Astrocyte (in vitro differentiated cells and primary cell): Measurements from ENCODE around the gene GADD45GIP1. TPM values are rescaled to one million over a fixed set of nuclear protein-coding genes. Genes with fewer than 3 reads are reported as not detected.

Experiments used
- DNase-seq: peaks from one replicate; pipeline ENCODE4 v3.0.0-alpha.2; 2010; ENCODE audit warnings: low read depth
- FAIRE-seq: peaks from 2 replicates; lab custom pipeline; 2011; peaks lifted over from hg19 to GRCh38; lab: Jason Lieb, UNC
- H2AFZ ChIP-seq: 2 replicates; pipeline ENCODE4 v1.6.0; 2012; ENCODE audit warnings: low read depth, low read length, inconsistent platforms
- H3K27ac ChIP-seq: 2 replicates; pipeline ENCODE4 v1.5.1; 2011; ENCODE audit warnings: low read depth, low read length, inconsistent platforms
- H3K27me3 ChIP-seq: 2 replicates; pipeline ENCODE4 v1.6.0; 2011; ENCODE audit warnings: low read length, inconsistent platforms; ENCODE audit not compliant: insufficient read depth
- H3K36me3 ChIP-seq: 2 replicates; pipeline ENCODE4 v1.5.1; 2011; ENCODE audit warnings: low read length, inconsistent platforms; ENCODE audit not compliant: insufficient read depth
- H3K4me1 ChIP-seq: 2 replicates; pipeline ENCODE4 v1.5.1; 2011; ENCODE audit warnings: low read length, inconsistent platforms; ENCODE audit not compliant: insufficient read depth
- H3K4me2 ChIP-seq: 2 replicates; pipeline ENCODE4 v1.6.0; 2012; ENCODE audit warnings: low read length, inconsistent platforms
- H3K4me3 ChIP-seq: 2 replicates; pipeline ENCODE4 v1.5.1; 2011; ENCODE audit warnings: low read depth, mild to moderate bottlenecking, low read length, inconsistent platforms; ENCODE audit not compliant: insufficient read depth
- H3K79me2 ChIP-seq: 2 replicates; pipeline ENCODE4 v1.6.0; 2012; ENCODE audit warnings: mild to moderate bottlenecking, low read length, inconsistent platforms; ENCODE audit not compliant: insufficient read depth
- H3K9ac ChIP-seq: 2 replicates; pipeline ENCODE4 v1.6.0; 2012; ENCODE audit warnings: mild to moderate bottlenecking, low read length, inconsistent platforms
- H3K9me3 ChIP-seq: 2 replicates; pipeline ENCODE4 v1.5.1; 2012; ENCODE audit warnings: low read depth, mild to moderate bottlenecking, low read length, inconsistent platforms; ENCODE audit not compliant: insufficient read depth
- H4K20me1 ChIP-seq: 2 replicates; pipeline ENCODE4 v1.6.0; 2012; ENCODE audit warnings: low read length, inconsistent platforms; ENCODE audit not compliant: insufficient read depth
- H3K27ac Mint-ChIP-seq: one replicate; pipeline ENCODE4 v1.8.0; 2021; ENCODE audit warnings: mild to moderate bottlenecking, mixed read lengths; ENCODE audit not compliant: unreplicated experiment
- H3K27me3 Mint-ChIP-seq: one replicate; pipeline ENCODE4 v1.8.0; 2021; ENCODE audit warnings: low read depth, mixed read lengths; ENCODE audit not compliant: unreplicated experiment
- H3K36me3 Mint-ChIP-seq: one replicate; pipeline ENCODE4 v1.8.0; 2021; ENCODE audit warnings: low read depth, mixed read lengths; ENCODE audit not compliant: unreplicated experiment
- H3K4me1 Mint-ChIP-seq: one replicate; pipeline ENCODE4 v1.8.0; 2021; ENCODE audit warnings: low read depth, mixed read lengths; ENCODE audit not compliant: unreplicated experiment
- H3K4me3 Mint-ChIP-seq: one replicate; pipeline ENCODE4 v1.8.0; 2021; ENCODE audit warnings: mild to moderate bottlenecking, moderate library complexity, mixed read lengths; ENCODE audit not compliant: unreplicated experiment
- H3K9me3 Mint-ChIP-seq: one replicate; pipeline ENCODE4 v1.8.0; 2021; ENCODE audit warnings: mild to moderate bottlenecking, mixed read lengths; ENCODE audit not compliant: unreplicated experiment
- EZH2 ChIP-seq: IDR thresholded peaks from 2 replicates; pipeline ENCODE4 v1.6.1; 2012; ENCODE audit warnings: mild to moderate bottlenecking, low read length, inconsistent platforms; ENCODE audit not compliant: insufficient read depth
- total RNA-seq: library from RNA; stranded (reverse); gene quantifications from 2 replicates; pipeline ENCODE4 v1.2.1, GENCODE V29; 2021
- TF ChIP-seq, protein P1 (sequence below): IDR thresholded peaks from 2 replicates; pipeline ENCODE4 v1.5.1; 2011; ENCODE audit warnings: low read depth, mild to moderate bottlenecking, inconsistent platforms, low read length, moderate library complexity; ENCODE audit not compliant: insufficient read depth

The GADD45GIP1 gene
- total RNA-seq, 1 donor from 2014 or later = 35.5 TPM

- TF ChIP-seq EZH2 = no peak
- TF ChIP-seq, protein P1, sequence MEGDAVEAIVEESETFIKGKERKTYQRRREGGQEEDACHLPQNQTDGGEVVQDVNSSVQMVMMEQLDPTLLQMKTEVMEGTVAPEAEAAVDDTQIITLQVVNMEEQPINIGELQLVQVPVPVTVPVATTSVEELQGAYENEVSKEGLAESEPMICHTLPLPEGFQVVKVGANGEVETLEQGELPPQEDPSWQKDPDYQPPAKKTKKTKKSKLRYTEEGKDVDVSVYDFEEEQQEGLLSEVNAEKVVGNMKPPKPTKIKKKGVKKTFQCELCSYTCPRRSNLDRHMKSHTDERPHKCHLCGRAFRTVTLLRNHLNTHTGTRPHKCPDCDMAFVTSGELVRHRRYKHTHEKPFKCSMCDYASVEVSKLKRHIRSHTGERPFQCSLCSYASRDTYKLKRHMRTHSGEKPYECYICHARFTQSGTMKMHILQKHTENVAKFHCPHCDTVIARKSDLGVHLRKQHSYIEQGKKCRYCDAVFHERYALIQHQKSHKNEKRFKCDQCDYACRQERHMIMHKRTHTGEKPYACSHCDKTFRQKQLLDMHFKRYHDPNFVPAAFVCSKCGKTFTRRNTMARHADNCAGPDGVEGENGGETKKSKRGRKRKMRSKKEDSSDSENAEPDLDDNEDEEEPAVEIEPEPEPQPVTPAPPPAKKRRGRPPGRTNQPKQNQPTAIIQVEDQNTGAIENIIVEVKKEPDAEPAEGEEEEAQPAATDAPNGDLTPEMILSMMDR = no peak
- Histone ChIP-seq H3K9me3 (no peaks in the 10 kb centered on the region), H3K79me2 (peaks cover 60% of the 10 kb centered on the region), H3K4me2 (peak overlapping the region; percentile 86), H4K20me1 (peaks cover 43% of the 10 kb centered on the region), H3K27me3 (no peaks in the 10 kb centered on the region), H3K4me3 (peak overlapping the region; percentile 72), H3K27ac (peak overlapping the region; percentile 63), H3K36me3 (peaks cover 5% of the 10 kb centered on the region), H3K4me1 (peaks cover 24% of the 10 kb centered on the region), H2AFZ (peak overlapping the region; percentile 75), H3K9ac (peak overlapping the region; percentile 87)
- Mint-ChIP-seq H3K27me3 (peaks cover 77% of the 10 kb centered on the region), H3K9me3 (peaks cover 6% of the 10 kb centered on the region), H3K4me3 (peak overlapping the region; percentile 73), H3K27ac (no peak overlapping the region), H3K4me1 (no peaks in the 10 kb centered on the region), H3K36me3 (peaks cover 11% of the 10 kb centered on the region)
- no peak for DNase-seq
- FAIRE-seq = no peak
These were observed 39.5 kb upstream of the GADD45GIP1 start for GRCh38 chr19:12996406-12997094.

DNA sequence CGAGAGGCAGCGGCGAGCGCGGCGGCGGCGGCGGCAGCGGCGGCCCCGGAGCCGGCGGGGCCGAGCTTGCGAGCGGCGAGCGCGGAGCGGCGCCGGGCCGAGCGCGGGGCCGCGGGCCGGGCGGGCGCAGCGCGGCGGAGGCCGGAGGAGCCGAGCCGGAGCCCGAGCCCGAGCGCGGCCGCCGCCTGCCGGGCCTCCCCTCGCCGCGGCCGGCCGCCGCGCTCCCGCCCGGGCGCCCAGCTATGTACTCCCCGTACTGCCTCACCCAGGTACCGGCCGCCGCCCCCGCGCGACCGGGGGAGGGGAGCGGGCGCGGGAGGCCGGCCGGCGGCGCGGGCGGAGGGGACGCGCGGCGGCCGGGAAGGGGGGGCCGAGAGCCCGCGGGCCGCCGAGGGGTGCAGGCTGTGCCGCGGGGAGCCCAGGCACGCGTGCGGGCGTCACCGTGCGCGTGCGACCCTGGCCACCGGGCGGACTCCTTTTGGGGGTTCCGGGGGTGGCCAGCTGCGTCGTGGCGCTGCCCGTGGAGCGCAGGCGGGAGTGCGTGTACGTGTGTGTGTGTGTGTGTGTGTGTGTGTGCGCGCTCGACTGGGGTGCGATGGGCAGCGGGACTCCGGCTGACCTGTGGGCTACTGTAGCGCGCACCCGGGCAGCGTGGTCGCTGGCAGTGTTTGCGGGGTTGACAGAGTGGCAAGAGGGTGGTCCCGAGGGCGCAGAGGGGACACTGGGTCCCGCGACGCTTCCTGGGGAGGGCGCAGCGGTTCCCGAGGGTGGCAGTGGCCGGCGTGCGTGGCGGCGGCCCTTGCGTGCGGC is 38.8 kb upstream of the GADD45GIP1 start:
- H3K36me3 ChIP-seq = peaks cover 5% of the 10 kb centered on the region
- H3K9ac ChIP-seq = peak overlapping the region; percentile 87
- peaks cover 6% of the 10 kb centered on the region for H3K9me3 Mint-ChIP-seq
- no peaks in the 10 kb centered on the region for H3K9me3 ChIP-seq
- peak overlapping the region; percentile 87 for H3K4me3 Mint-ChIP-seq
- peaks cover 11% of the 10 kb centered on the region for H3K36me3 Mint-ChIP-seq
- H4K20me1 ChIP-seq = peaks cover 35% of the 10 kb centered on the region
- H3K27ac ChIP-seq = peak overlapping the region; percentile 63
- peaks cover 53% of the 10 kb centered on the region for H3K79me2 ChIP-seq
- no peak overlapping the region for H3K27ac Mint-ChIP-seq
- no peaks in the 10 kb centered on the region for H3K4me1 Mint-ChIP-seq
- peak overlapping the region; percentile 75 for H2AFZ ChIP-seq
- peak overlapping the region; percentile 86 for H3K4me2 ChIP-seq
- H3K27me3 Mint-ChIP-seq = peaks cover 77% of the 10 kb centered on the region
- H3K27me3 ChIP-seq = no peaks in the 10 kb centered on the region
- TF ChIP-seq, protein P1 = no peak
- TF ChIP-seq EZH2 = no peak
- peak overlapping the region; percentile 72 for H3K4me3 ChIP-seq
- no peak for DNase-seq
- no peak for FAIRE-seq
- peaks cover 19% of the 10 kb centered on the region for H3K4me1 ChIP-seq
